ENCODE measurements around the gene MROH9.

- TF ChIP-seq POLR2A (IDR thresholded peaks at IDR 0.05) = no peak
- no peak for TF ChIP-seq CTCF (IDR thresholded peaks at IDR 0.05)
- no peak for TF ChIP-seq POLR2AphosphoS5 (IDR thresholded peaks at IDR 0.05)
Measured at GRCh38 chr1:170910273-170910672, 25.1 kb upstream of the MROH9 start.

All from gastroesophageal sphincter (tissue), 3 donors.